GM18861 (cell line): ENCODE data around the gene C10orf67.

Experiments
- ATAC-seq: cut with Tn5 transposase; IDR thresholded peaks from one replicate; pipeline ENCODE4 v1.9.1; 2021; ENCODE audit not compliant: unreplicated experiment

C10orf67 gene

GRCh38 chr10:23174074-23174976, 170.3 kb downstream of the C10orf67 start:
- ATAC-seq: no peak

DNA sequence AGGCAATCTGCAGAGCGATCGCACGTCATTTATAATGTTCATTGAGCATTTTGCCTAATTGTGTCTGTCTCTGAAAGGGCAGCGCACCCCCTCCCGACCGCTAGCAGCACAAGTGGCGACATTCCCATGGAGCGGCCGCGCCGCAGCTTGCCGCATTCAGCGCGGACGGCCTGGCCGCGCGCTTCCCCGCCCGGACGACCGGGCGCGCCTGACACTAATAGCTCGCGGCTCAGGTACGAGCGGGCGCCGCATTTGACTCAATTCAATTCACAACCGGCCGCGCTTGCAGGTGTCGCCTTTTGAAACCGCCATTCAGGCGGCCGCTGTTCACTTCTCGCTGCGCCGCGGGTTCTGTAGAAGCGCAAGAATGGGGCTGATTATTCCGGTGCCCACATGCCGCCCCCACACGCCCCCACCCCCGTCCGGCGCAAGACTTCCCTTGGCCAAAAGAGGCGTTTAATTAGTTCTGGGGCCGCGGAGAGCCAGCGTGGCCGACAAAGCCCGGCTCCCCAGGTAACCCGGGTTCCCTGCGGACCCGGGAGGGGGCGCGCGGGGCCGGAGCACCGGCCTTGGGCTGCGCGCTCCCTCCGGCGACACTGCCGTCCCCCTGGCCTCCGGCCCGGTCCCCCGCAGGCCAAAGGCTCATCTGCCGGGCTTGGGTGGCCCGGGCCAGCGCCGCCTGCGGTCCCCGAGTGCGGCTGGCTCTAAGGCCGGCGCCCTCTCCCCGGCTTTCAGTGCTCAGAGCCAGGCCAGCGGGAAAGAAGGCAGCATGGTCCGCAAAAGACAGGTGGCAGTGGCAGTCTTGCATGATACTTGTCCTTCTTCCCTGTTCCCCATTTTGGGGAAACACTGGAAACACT, 171.2 kb downstream of the C10orf67 start:
- ATAC-seq: no peak

GRCh38 chr10:23172429-23173213, 172.0 kb downstream of the C10orf67 start:
- ATAC-seq: no peak

DNA sequence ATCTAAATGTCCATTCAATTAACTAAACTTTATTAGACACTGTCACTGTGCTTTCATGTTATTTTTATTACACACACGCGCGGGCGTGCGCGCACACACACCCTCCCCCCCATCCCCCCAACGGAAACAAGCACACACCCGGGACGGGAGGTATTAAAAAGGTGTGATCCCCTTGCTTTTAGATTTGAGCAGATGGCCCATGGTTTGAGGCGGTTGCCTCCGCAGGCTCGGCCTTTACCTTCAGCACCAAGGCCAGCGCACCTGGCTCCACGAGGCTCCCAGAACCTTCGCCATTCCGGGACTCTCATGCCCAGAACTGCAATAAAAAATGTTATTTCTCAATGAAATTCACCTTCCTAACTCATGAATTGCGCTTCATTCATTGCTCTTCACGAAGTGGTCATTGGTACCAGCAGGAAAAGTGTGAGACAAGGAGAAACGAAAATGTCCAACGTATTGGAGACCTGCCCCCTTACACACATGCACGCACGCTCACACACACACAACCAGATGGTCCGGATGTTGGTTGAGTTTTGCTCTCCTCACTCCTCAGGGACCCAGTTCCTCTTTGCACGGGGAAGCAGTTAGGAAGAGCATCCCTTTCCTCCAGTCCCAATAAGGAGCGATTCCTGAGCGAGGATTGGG, 173.2 kb downstream of the C10orf67 start:
- no peak for ATAC-seq

DNA sequence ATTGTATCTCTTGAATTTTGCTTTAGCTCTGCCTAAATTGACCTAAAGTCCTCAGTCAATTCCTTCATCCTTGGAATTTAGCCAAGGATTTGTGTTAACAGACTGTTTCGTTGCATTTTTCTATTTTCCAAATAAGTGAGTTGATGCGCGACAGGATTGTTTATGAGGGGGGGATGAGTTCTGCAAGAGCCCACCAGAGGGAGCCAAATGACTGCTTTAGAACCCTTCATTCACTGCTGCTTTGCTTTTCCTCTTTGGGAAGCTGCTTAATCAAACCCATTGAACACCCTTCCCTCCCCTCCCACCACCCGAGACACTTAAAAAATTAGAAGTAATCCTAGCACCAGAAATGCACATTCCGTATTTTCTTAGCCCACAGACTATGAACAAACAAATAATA, 186.2 kb downstream of the C10orf67 start:
- peak; percentile 39 for ATAC-seq

DNA sequence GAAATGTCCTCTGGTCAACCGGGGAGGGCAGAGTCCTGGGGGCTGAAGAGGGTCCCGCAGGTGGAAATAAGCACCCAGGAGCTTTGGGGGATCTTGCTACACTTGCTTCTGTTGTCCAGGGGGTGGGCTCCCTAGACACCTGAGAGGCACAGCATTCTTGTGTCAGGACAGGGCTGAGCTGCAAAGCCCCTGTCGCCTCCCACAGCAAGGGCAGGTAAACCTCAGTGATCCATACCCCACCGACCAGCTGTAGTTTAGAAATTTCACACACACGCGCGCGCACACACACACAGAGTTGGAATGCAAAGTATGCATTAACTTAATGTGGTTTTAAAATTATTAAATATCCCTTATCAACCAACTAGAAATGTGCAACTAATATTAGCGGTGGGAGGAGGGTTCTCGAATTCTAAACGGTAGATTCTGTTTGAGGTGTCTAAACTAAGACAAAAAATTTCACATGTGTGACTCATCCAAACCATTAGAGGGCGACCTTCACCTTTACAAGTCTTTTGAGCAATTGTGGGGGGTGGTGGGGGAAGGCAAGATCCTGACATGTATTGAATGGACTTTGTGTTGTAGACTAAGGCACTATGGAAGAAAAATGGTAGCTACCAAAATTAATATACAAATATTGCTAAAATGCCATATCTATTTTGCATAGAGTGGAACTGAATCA, 186.8 kb downstream of the C10orf67 start:
- ATAC-seq: peak; percentile 49

DNA sequence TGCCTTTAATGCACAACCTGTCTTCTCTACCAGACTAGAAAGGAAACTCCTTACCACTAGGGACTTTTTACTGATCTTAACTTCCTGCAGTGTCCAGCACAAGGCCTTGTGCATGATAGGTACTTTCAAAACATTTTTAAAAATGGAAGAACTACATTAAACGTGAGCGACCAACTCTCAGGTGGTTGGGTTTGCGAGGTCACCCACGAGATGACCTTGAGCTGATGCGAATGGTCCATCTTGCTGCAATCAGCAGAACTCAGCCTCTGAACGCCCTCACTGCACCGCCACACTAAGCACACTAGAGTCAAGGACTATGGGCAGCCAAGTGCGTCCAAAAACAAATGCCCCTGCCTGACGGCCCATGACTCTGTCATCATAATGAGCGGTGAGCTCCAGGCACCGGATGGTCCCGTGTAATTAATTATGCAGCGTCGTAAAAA, 187.3 kb downstream of the C10orf67 start:
- ATAC-seq: peak; percentile 66

GRCh38 chr10:23156447-23157150, 188.0 kb downstream of the C10orf67 start:
- ATAC-seq: no peak

DNA sequence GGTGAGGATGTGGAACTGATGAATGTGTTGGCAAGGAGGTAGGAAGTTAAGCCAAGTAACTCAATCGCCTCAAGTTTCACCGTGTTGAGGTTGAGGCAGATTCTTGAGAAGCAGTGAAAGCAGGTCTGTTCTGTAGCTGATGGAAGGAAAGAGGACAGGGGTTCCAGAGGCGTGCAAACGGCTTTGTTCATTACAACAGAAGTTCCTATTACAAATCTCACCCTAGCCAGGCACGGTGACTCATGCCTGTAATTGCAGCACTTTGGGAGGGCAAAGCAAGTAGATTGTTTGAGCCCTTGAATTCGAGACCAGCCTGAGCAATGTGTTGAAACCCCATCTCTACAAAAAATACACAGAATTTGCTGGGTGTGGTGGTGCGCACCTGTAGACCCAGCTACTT, 189.4 kb downstream of the C10orf67 start:
- no peak for ATAC-seq
